ENCODE results near the gene NYAP1.
"Not testable (repeated sequence)": the region's sequence is repeated elsewhere in the genome, so short reads cannot be mapped to it uniquely, and the experiment has no call there.

Gene NYAP1

DNA sequence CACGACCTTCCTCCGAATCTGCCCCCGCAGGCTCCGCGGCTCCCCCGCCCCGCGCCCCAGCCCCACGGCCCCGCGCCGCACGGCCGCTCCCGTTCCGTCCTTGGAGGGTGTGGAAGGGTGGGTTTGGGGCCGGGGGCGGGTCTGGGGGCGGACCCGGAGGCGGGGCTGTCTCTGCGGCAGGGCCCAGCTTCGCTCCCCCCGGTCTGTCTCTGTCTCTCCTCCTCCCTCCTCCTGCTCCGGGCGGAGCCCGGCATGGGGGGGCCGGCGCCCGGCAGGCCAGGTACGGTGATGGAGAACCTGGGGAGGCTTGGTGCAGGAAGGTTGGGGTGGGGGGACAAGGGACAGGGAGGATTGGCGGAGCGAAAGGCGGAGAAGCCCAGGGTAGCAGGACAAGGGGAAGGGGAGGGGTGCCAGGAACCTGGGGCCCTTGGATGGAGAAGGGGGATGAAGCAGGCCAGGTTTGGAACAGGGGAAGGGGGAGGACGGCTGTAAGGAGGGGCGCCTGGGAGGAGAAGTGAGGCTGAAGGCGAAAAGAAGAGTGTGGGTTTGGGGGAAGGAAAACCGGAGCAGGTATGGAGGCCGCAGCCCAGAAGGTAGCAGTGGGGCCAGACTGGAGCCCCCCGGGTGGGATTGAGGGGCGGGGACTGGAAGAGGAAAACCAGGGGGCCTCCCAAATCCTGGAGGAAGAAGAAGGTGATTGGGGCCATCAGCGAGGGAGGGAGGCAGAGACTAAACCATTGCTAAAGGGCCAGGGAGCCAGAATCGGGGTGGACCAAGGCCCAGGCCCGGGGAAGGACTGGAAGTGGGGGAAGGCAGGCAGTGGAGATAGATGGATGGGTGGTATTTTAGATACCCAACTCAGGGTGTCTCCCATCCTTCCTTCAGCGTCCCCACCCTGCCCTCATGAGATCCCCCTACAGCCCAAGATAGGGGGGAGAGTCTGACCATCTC lies at the start of gene NYAP1:
Gene NYAP1 (plus strand): TSS at position 206 of the 951 bp plus-strand sequence. CDS start 1,385 bp downstream, outside the sequence.
- H3K4me3 Mint-ChIP-seq, result peak within 1 kb of the TSS; percentile 85
- no peaks in the 10 kb centered on the region for H3K9me3 Mint-ChIP-seq
- no peaks in the 10 kb centered on the region for H3K36me3 Mint-ChIP-seq (ENCODE audit: low read depth)
- H3K27me3 Mint-ChIP-seq, result no peaks in the 10 kb centered on the region
- H3K4me1 Mint-ChIP-seq (ENCODE audit: low read depth), result peaks cover 11% of the 10 kb centered on the region
- H3K27ac Mint-ChIP-seq, result peak within 1 kb of the TSS; percentile 71

DNA sequence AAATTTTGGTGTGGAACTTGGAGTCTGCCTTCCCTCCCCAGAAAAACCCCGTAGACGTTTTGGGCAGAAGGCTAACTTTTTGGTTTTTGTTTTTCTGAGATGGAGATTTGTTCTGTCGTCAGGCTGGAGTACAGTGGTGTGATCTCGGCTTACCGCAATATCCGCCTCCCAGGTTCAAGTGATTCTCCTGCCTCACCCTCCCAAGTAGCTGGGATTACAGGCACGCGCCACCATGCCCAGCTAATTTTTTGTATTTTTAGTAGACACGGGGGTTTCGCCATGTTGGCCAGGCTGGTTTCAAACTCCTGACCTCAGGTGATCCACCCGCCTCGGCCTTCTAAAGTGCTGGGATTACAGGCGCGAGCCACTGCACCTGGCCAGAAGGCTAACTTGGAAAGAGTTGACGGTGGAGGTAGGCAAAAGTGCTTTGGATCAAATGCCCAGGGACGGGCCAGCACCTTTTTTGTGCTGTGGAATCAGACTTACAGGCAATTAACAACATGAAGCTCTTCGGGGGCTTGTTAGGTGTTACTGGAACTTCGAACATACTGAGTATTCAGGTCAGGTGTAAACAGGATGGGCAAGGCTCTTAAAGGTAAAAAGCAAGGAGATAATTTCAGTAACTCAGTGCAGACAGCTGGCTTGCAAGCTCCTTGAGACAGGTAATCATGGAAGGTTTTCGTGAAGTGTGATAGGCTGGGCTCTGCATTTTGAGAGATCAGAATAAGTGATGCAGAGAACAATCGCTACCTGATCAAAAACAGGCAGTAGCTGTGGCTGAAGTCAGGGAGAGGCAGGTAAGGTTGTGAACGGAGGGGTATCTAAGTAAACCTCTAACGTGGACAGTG lies 49.2 kb upstream of the NYAP1 start:
- Mint-ChIP-seq H3K4me1 (ENCODE audit: low read depth) (peaks cover 50% of the 10 kb centered on the region), H3K27ac (peak overlapping the region; percentile 87), H3K36me3 (ENCODE audit: low read depth) (peaks cover 47% of the 10 kb centered on the region), H3K4me3 (peak overlapping the region; percentile 89), H3K9me3 (no peaks in the 10 kb centered on the region), H3K27me3 (peaks cover under 1% of the 10 kb centered on the region)

DNA sequence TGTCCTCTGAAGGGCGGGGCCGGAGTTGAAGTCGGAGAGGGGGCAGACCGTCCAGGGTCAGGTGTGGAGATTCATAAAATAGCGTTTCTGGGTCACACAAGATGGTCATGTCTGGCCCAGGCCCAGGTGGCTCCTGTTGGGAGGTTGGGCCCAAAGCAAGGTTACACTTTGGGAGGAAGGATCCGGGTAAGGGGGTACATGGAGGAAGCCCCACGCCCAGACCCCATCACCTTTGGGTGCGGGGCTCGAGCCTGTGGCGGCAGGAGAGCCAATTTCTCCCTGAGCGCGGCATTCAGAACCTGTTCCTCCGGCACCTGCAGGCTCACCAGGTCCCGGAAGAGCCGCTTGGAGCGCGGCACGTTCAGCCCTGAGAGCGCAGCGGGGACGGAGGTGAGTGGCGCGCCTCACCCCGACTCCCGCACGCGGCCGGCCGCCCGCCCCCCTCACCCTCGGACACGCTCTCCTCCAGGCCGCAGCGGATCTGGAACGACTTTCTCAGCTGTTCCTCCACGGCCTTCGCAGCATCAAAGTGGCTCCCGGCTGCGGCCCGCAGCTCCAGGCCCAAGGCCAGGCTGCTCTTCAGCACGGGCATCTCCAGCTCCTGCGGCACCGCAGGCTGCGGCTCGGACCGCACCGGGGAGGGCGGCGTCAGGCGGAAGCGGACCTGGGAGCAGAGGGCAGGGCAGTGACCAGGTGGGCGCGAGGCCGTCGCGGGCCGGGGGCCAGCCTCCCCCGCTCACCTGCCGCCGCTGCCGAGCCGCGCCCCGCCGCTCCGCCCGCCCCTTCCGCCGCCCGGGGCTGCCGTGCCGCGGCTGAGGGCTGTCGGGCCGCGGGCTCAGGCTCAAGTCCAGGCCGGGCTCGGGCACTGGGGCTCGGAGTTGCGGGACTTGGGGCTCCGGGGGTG lies 48.1 kb upstream of the NYAP1 start:
- peaks cover 46% of the 10 kb centered on the region for H3K4me1 Mint-ChIP-seq (ENCODE audit: low read depth)
- no peaks in the 10 kb centered on the region for H3K27me3 Mint-ChIP-seq
- H3K9me3 Mint-ChIP-seq, result no peaks in the 10 kb centered on the region
- H3K27ac Mint-ChIP-seq, result peak overlapping the region; percentile 93
- peak overlapping the region; percentile 89 for H3K4me3 Mint-ChIP-seq
- H3K36me3 Mint-ChIP-seq (ENCODE audit: low read depth), result peaks cover 44% of the 10 kb centered on the region

DNA sequence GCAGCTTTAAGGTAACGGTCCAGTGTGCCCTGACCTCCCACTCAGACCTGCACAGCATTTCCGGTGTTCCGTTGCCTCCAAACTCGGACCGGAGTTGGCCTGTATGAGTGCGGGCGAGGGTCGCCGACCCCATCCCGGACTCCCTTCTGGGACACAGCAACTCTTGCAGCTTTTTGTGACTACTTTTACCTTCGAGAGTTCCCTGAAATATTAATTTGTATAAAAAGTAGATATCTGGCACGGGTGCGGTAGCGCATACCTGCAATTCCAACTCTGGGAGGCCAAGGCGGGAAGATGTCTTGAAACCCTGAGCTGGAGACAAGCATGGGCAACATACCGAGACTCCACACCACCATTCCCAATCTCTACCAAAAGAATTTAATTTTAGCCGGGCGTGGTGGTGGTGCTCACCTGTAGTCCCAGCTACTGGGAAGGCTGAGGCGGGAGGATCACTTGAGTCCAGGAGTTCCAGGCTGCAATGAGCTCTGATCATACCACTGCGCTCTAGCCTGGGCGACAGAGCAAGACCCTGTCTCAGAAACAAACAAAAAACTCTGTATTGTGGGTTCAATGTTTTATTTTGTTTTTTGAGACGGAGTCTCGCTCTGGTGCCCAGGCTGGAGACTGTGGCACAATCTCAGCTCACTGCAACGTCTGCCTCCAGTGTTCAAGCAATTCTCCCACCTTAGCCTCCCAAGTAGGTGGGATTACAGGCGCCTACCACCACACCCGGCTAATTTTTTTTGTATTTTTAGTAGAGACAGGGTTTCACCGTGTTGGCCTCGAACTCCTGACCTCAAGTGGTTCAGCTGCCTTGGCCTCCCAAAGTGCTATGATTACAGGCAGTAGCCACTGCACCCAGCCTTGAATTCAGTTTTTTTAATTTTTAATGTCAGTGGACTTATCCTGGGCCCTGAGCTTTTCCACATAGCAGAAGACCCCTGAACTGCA lies 46.3 kb upstream of the NYAP1 start:
- H3K27ac Mint-ChIP-seq, result no peak overlapping the region
- H3K4me3 Mint-ChIP-seq, result peak overlapping the region; percentile 88

DNA sequence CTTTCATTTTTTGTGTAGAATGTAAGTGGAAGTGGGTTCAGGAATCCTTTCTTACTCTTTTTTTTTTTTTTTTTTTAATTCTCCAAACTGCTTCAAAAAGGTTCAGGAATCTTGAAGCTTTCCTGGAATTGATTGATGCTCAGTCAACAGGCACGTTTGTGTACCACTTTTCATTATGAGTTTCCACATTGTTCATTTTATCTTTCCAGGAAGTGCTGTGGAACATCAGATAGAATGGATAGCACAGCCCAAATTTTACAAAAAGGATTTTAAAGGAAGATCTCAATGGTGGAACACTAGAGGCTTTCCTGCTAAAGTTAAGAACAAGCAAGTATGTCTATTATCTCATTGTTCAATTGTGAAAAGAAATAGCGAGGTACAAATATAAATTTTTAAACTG lies 45.6 kb upstream of the NYAP1 start:
- Mint-ChIP-seq H3K27ac (no peak overlapping the region), H3K4me3 (no peak overlapping the region), H3K27me3 (no peaks in the 10 kb centered on the region), H3K4me1 (ENCODE audit: low read depth) (peaks cover 22% of the 10 kb centered on the region), H3K9me3 (no peaks in the 10 kb centered on the region), H3K36me3 (ENCODE audit: low read depth) (peaks cover 27% of the 10 kb centered on the region)

More for the DNA sequence above, 46.3 kb upstream of the NYAP1 start:
- H3K4me1 Mint-ChIP-seq (ENCODE audit: low read depth), result peaks cover 28% of the 10 kb centered on the region
- no peaks in the 10 kb centered on the region for H3K9me3 Mint-ChIP-seq
- peaks cover 34% of the 10 kb centered on the region for H3K36me3 Mint-ChIP-seq (ENCODE audit: low read depth)
- no peaks in the 10 kb centered on the region for H3K27me3 Mint-ChIP-seq

DNA sequence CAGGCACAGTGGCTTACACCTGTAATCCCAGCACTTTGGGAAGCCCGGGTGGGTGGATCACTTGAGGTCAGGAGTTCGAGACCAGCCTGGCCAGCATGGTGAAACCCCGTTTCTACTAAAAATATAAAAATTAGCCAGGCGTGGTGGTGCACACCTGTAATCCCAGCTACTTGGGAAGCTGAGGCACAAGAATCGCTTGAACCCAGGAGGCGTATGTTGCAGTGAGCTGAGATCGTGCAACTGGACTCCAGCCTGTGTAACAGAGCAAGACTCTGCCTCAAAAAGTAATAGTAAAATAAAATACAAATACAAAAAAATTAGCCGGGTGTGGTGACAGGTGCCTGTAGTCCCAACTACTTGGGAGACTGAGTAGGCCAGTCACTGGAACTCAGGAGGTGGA lies 45.0 kb upstream of the NYAP1 start:
- H3K36me3 Mint-ChIP-seq (ENCODE audit: low read depth), result peaks cover 21% of the 10 kb centered on the region
- not testable (repeated sequence) for H3K27ac Mint-ChIP-seq, H3K9me3 Mint-ChIP-seq, H3K4me3 Mint-ChIP-seq, H3K27me3 Mint-ChIP-seq
- H3K4me1 Mint-ChIP-seq (ENCODE audit: low read depth), result peaks cover 16% of the 10 kb centered on the region

DNA sequence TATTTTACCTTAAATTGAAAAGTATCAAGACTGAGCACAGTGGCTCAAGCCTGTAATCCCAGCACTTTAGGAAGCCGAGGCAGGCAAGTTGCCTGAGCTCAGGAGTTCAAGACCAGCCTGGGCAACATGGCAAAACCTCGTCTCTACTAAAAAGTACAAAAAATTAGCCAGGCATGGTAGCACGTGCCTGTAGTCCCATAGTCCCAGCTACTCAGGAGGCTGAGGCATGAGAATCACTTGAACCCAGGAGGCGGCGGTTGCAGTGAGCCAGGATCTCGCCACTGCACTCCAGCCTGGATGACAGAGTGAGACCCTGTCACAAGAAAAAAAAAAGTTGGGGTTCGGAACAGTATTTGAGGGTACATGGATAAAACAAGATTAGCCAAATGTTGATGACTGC lies 44.5 kb upstream of the NYAP1 start:
- not testable (repeated sequence) for H3K27ac Mint-ChIP-seq, H3K9me3 Mint-ChIP-seq, H3K4me3 Mint-ChIP-seq, H3K27me3 Mint-ChIP-seq
- Mint-ChIP-seq H3K4me1 (ENCODE audit: low read depth) (peaks cover 13% of the 10 kb centered on the region), H3K36me3 (ENCODE audit: low read depth) (peaks cover 16% of the 10 kb centered on the region)

DNA sequence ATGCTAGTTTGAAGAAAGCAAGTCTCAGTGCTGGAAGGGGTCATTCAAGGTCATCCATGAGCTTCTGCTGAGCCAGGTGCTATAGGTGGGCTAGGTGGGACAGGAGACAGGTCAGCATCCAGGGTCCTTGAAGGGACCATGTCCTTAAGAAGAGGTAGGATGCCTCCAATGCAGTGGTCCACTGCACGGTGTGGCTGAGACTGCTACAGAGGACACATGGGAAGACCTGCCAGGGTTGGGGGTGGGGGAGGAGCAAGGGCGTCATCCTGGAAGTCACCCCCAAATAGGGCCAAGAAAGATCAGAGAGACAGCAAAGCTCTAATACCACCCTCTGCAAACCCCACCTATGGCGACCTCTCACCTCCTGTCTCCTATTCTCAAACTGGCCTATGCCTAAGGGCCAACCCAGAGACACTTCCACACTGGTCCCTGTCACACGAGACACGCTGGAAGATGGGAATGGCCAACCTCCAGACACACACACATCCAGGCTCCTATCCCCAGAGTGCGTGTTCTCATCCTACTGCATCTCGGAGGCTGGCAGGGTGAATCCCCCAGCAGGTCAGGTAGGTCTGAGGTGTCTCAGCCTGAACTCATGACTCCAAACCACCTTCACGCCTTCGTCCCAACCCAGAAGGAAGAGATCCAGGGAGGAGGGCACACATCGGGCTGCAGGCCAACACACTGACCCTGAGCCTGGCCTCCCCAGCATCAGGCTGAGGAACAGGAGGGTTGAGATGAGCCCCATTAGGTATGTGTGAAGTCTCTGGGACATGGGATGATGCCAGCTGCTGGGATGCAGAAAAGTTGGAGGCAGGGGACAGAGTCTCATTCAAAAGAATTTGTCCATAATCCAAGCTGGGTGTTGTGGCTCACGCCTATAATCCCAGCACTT lies 41.8 kb upstream of the NYAP1 start:
- H3K4me1 Mint-ChIP-seq (ENCODE audit: low read depth), result peaks cover 10% of the 10 kb centered on the region
- H3K27me3 Mint-ChIP-seq, result no peaks in the 10 kb centered on the region
- H3K9me3 Mint-ChIP-seq, result no peaks in the 10 kb centered on the region
- H3K27ac Mint-ChIP-seq, result no peak overlapping the region
- no peak overlapping the region for H3K4me3 Mint-ChIP-seq
- H3K36me3 Mint-ChIP-seq (ENCODE audit: low read depth), result no peaks in the 10 kb centered on the region

DNA sequence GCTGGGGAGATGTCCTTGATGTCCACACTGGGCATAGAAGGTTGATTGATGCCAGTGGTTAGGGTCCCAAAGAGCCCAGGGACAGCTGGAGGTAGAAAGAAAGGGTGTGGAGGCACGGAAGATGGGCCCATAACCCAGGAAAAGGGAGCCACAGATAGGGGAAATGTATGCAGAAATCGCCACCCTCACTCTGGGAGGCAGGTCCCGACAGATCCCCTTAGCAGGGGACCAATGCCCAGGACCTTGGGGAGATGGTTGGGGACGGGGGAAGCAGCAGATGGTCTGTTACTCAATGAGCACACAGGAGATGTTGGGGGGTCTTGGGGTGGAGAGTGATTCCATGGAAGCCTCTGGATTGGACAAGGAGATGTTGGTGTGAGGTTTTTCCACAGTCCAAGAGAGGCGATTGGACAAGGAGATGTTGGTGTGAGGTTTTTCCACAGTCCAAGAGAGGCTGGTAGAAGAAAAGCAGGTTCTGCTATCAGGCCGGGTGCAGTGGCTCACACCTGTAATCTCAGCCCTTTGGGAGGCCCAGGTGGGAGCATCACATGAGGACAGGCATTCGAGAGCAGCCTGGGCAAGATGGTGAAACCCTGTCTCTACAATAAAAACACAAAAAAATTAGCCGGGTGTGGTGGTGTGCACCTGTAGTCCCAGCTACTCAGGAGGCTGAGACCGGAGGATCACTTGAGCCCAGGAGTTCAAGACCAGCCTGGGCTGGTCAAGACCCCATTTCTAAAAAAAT lies 40.5 kb upstream of the NYAP1 start:
- H3K27ac Mint-ChIP-seq, result peak overlapping the region; percentile 69
- peaks cover 10% of the 10 kb centered on the region for H3K4me1 Mint-ChIP-seq (ENCODE audit: low read depth)
- no peak overlapping the region for H3K4me3 Mint-ChIP-seq
- no peaks in the 10 kb centered on the region for H3K27me3 Mint-ChIP-seq
- no peaks in the 10 kb centered on the region for H3K36me3 Mint-ChIP-seq (ENCODE audit: low read depth)
- no peaks in the 10 kb centered on the region for H3K9me3 Mint-ChIP-seq

DNA sequence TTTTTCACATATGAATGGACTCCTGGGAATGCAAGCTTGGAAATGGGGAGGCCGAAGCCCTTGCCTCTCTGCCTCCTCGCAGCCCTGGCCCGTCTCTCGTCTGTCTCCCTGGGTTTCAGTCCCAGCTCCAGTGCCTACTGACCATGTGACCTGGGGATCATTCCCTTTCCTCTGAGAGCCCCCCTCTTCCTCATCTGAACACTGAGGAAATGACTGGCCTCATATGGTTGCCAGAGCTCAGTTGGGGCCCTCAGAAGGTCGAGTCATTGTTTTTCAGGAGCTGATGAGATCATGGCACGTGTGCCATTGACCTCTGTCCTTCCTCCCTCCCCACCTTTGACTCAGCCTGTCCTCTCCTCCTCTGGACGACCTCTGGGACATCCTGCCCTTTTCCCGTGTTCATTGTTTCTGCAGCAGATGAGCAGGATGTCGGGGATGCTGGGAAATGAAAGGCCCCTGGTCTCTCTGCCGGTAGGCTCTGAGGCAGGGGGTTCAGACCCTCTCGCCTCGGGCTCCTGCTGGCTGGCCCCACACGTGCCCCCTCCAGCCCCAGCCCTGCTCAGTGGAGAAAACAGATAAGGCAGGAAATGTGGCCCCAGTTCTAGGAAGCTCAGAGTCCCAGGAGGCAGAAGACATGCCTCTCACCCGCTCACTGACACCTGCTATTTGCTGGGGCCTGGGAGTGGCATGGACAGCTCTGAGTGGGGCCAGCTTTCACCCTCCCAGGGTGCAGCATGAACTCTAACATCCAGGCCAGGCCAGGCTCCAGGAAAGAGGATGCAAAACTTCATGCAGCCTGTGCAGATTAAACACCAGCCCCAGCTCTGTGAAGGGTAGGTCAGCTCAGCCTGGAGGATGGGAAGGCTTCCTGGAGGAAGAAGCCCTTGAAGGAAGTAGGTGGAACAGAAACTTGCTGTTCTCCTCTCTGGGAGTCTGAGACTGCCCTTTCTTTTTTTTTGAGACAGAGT lies 39.1 kb upstream of the NYAP1 start:
- no peaks in the 10 kb centered on the region for H3K27me3 Mint-ChIP-seq
- no peak overlapping the region for H3K4me3 Mint-ChIP-seq
- no peaks in the 10 kb centered on the region for H3K36me3 Mint-ChIP-seq (ENCODE audit: low read depth)
- H3K27ac Mint-ChIP-seq, result peak overlapping the region; percentile 88
- H3K9me3 Mint-ChIP-seq, result no peaks in the 10 kb centered on the region
- H3K4me1 Mint-ChIP-seq (ENCODE audit: low read depth), result peaks cover 10% of the 10 kb centered on the region

DNA sequence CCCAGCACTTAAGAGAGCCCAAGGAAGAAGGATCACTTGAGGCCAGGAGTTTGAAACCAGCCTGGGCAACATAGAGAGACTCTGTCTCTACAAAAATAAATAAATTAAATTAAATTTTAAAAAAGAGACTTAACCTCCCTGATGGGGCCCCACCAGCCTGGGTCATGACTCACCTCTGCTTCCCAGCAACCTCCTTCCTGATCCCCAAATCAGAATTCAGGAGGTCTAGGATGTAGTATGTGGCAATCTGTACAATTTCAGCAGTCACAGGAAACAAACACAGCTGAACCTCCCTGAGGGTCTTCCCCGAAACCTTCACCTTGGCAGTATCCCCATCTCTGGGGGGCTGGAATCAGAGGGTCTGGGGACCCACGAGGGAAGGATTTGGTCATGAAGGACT lies 37.7 kb upstream of the NYAP1 start:
- peaks cover 15% of the 10 kb centered on the region for H3K4me1 Mint-ChIP-seq (ENCODE audit: low read depth)
- no peaks in the 10 kb centered on the region for H3K27me3 Mint-ChIP-seq
- H3K36me3 Mint-ChIP-seq (ENCODE audit: low read depth), result no peaks in the 10 kb centered on the region
- H3K9me3 Mint-ChIP-seq, result no peaks in the 10 kb centered on the region
- H3K4me3 Mint-ChIP-seq, result no peak overlapping the region
- no peak overlapping the region for H3K27ac Mint-ChIP-seq
